ENCODE measurements around the gene GPC1.

GPC1 gene

DNA sequence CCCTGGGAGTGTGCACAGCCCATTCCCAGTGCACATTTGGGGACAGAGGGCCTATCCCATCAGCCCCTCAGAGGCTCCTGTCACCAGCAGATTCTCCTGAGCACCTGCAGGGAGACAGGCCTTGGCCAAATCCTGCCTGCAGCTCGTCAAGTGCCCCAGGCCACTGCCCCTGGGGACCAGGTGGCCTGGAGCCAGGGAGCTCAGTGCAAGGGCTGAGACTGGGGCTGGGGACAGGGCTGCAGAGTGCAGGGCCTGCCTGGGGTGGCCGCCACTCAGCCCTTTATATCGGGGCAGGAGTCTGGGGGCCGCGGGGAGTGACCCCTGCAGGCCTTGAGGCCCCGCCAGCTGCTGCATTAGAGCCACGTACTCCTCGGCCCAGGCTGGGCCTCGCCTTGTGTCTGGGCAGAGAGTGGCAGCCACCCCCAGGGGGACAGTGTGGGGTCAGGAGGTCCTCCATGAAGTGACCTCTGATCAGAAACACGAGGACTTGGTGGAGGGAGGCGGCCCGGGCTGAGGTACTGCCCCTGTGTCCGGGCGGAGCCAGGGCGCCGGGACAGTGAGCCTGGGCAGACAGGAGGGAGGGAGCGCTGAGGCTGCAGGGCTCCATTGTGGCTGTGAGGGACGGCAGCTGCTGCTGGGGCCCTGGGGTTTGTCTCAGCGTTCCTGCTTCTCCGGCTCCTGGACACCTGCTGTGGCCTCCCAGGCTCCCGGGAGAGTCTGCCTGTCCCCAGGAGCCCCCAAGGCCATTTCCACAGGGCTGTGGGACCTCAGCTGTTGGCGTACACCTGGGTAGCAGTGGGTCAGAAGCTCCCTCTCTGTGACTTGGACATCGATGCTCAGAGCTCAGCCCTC is 24.2 kb downstream of the GPC1 start:
- no peak for TF ChIP-seq ZFX (IDR thresholded peaks at IDR 0.05)
- TF ChIP-seq, protein P1, sequence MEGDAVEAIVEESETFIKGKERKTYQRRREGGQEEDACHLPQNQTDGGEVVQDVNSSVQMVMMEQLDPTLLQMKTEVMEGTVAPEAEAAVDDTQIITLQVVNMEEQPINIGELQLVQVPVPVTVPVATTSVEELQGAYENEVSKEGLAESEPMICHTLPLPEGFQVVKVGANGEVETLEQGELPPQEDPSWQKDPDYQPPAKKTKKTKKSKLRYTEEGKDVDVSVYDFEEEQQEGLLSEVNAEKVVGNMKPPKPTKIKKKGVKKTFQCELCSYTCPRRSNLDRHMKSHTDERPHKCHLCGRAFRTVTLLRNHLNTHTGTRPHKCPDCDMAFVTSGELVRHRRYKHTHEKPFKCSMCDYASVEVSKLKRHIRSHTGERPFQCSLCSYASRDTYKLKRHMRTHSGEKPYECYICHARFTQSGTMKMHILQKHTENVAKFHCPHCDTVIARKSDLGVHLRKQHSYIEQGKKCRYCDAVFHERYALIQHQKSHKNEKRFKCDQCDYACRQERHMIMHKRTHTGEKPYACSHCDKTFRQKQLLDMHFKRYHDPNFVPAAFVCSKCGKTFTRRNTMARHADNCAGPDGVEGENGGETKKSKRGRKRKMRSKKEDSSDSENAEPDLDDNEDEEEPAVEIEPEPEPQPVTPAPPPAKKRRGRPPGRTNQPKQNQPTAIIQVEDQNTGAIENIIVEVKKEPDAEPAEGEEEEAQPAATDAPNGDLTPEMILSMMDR (conservative IDR thresholded peaks at IDR 0.05): no peak
- no peak overlapping the region for H3K27ac ChIP-seq

- no peak overlapping the region for H3K27ac ChIP-seq
- TF ChIP-seq, protein P1 (conservative IDR thresholded peaks at IDR 0.05): no peak
- no peak for TF ChIP-seq ZFX (IDR thresholded peaks at IDR 0.05)
These were observed 24.8 kb downstream of the GPC1 start for GRCh38 chr2:240460253-240460711.

DNA sequence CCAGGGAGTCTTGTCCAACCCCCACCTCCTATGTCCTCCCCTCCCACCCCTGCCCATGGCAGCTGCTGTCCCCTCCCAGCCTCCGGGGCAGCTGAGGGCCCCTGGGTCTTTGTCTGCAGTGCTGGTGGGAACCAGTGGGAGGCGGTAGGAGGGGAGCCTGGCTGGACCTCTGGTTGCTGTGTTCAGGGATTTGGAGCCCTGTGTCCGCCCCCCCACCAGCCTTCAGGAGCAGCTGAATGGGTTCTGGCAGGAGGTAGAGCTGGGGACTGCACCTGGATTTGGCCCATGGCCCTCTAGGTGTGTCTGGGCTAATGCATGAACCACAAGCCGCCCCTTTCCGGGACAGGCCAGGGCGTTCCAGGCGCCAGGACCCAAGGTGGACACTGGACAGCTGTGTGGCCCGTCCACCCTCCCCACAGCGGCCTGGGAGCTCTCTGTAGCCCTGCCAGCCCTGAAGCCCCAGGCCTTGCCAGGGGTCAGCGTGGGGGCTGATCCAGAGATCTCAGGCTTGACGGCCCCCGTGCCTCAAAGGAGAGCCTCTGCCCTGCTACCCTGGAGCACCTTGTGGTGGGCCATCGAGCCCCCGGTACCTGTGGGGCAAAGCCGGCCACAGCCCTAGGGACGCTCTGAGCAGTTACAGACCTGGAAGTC is 25.4 kb downstream of the GPC1 start:
- no peak overlapping the region for H3K27ac ChIP-seq

DNA sequence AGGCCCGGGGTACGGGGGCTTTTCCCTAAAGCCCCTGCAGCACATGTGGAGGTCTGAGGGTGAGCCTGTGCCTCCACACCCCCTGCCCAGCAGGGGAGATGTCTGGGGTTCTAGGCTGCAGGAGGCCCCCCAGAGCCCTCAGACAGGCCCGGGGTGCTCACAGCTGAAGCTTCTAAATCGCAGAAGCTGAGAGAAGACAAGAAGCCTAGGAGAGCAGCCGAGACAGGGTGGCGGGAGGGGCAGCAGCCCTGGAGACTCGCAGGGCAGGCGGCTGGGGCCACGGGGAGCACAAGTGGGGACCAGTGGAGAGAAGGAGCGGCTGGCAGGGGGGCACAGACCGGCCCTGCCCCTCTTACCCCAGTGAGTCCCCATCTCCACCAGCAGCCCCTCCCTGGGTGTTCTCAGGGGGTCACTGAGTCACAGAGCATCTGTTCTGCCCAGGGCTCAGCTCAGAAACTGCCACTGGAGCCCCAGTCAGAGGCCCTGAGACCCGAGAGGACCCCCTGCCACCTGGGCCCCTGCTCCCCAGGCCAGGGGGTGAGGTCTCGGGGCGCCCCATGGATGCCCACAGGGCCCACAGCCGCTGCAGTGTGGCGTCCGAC is 26.1 kb downstream of the GPC1 start:
- TF ChIP-seq ZFX (IDR thresholded peaks at IDR 0.05): no peak
- TF ChIP-seq, protein P1 (conservative IDR thresholded peaks at IDR 0.05): no peak
- no peak overlapping the region for H3K27ac ChIP-seq

More for the DNA sequence above, 25.4 kb downstream of the GPC1 start:
- TF ChIP-seq, protein P1 (conservative IDR thresholded peaks at IDR 0.05): no peak
- no peak for TF ChIP-seq ZFX (IDR thresholded peaks at IDR 0.05)

DNA sequence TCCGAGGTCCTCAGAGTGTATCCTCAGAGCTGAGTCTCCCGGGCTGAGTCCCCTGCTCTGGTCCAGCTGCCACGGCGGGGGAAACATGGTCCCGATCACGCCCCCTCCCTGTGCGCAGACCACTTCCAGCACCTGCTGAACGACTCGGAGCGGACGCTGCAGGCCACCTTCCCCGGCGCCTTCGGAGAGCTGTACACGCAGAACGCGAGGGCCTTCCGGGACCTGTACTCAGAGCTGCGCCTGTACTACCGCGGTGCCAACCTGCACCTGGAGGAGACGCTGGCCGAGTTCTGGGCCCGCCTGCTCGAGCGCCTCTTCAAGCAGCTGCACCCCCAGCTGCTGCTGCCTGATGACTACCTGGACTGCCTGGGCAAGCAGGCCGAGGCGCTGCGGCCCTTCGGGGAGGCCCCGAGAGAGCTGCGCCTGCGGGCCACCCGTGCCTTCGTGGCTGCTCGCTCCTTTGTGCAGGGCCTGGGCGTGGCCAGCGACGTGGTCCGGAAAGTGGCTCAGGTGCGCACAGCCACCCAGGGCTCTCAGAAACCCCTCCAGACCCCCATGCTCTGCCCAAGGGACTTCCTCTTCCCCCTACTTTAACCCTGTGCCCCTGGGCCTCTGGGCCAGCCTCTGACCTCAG is 26.7 kb downstream of the GPC1 start:
- TF ChIP-seq ZFX (IDR thresholded peaks at IDR 0.05): no peak
- TF ChIP-seq, protein P1 (conservative IDR thresholded peaks at IDR 0.05): no peak
- no peak overlapping the region for H3K27ac ChIP-seq

DNA sequence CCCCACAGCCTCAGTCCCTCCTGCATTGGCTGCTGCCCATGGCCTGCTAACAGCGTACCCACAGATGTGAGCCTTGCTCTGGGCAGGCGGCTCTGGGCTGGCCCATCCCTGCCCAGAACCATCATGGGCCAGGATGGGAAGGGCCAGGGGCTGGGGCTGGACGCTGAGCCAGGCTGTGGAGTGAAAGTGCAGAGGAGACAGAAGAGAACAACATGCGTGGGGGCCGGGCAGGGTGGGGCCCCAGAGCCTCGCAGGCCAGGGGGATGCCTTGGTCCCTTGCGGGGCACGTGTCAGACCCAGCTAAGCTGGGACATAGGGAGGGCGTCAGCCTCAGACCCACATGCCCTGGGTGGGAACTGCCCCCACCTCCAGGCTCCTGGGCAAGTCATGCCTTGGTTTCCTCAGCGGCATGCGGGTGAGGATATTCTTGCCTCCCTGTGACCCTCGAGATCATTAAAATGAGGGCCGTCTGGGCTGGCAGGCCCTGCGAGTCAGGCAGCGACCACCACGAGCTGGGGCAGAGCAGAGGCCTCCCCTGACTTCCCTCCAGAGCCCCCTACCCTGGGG is 27.3 kb downstream of the GPC1 start:
- TF ChIP-seq, protein P1 (conservative IDR thresholded peaks at IDR 0.05): no peak
- TF ChIP-seq ZFX (IDR thresholded peaks at IDR 0.05): no peak
- no peak overlapping the region for H3K27ac ChIP-seq

Measured in C4-2B (cell line).